ENCODE data around the gene ARHGEF37.

GRCh38 chr5:149567226-149567625 is 14.1 kb upstream of the ARHGEF37 start:
- TF ChIP-seq CTCF (conservative IDR thresholded peaks at IDR 0.05 in 1 of 2, IDR thresholded peaks at IDR 0.05 in 1 of 2; ENCODE audit: extremely low read depth in 1 of 2, insufficient read depth in 1 of 2, low read depth in 1 of 2, low read length in 2 of 2) (no peak), EZH2 (IDR thresholded peaks at IDR 0.05; ENCODE audit: borderline replicate concordance, low read length) (no peak)

Measured in mammary epithelial cell (primary cell).